NCI-H82 treated with DMSO at 0.1 percent for 48 hours (cell line): ENCODE results near the gene QKI.
"Not testable (repeated sequence)": the region's sequence is repeated elsewhere in the genome, so short reads cannot be mapped to it uniquely, and the experiment has no call there.

Experiments
- DNase-seq: peaks from one replicate; lab custom pipeline; 2025; ENCODE audit not compliant: unreplicated experiment; lab: John Stamatoyannopoulos, UW

Gene QKI

DNA sequence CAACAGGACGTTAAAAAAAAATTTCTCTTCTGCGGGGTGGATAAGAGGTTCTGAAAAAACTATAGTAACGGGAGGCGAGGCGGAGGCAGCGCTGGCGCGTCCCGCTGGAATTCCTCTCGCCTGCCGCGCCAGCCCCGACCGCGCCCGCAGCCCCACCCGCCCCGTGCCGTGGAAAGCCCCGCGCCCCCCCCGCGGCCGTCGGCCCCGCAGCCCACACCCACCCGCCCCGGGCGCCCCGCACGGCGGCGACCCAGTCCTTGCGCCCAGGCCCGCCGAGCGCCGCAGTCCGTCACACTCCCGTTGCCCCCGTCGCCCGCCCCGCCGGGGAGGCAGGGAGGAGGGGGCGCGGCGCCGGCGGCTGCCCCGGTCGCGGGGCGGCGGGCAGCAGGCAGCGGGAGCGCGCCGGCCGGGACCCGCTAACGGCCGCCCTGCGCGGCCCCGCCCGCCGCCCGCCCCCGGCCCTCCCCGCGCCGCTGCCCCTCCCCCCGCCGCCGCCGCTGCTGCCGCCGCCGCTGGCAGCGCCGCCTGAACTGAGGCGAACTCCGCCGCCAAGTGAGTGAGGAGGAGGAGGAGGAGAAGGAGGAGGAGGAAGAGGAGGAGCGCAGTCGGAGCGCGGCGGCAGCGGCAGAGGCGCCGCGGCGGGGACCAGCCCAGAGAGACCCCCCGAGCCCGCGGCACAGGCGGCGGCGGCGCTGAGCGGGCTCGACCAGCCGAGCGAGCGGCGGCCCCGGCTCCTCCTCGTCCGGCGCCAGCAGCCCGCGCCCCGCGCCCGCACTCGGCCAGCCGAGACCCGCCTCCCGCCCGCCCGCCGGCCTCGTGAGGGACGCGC lies at the start of gene QKI:
QKI (plus strand) TSS at position 602 of the 829 bp plus-strand sequence. CDS start 476 bp downstream, outside the sequence.
- DNase-seq: no peak

DNA sequence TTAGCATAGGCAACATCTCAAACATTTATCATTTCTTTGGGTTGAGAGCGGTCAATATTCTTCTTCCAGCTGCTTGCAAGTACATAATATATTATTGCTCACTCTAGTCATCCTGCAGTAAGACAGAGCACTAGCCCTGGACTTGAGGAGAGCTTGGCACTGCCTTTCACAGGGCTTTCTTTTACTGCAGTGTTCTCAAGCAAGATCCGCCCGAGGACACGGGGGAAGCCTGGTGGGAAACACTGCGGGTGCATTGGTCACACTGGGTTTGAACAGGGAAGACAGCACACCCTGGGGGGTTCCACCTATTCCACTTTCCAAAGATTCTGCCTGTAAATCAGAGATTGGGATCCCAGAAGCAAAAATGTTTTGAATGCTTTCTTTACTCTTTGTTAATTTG lies 48.2 kb upstream of the QKI start:
- DNase-seq: no peak

DNA sequence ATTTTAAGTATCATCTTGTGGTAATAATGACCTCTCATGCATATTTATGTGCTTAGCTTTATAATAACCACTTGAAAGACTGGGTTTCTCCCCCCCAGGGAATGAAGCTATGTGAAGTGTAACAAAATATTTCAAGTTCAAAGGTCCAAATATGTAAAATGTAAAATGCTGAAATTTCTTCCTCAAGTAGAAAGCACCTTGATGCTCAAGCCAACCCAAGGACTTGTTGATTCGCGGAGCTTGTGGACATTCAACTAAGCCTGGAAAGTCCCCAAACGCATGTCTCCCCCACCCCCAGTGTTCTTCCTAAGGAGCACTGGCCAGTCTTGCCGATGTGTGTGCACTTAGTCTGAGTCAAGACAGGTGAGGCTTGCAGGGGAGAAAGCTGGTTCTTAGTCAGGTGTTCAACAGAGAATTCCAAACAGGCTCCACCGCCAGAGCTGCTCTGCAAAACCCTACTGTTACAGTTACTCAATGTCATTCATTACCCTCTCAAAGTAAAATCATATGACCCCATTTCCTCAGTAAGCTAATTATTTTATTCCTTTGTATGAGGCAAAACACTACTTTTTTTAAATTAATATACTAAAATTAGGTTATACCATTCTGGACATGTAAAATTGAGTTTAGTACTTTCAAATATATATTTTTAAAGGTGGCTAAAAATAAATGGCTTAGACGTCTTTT lies 46.9 kb upstream of the QKI start:
- DNase-seq: no peak

DNA sequence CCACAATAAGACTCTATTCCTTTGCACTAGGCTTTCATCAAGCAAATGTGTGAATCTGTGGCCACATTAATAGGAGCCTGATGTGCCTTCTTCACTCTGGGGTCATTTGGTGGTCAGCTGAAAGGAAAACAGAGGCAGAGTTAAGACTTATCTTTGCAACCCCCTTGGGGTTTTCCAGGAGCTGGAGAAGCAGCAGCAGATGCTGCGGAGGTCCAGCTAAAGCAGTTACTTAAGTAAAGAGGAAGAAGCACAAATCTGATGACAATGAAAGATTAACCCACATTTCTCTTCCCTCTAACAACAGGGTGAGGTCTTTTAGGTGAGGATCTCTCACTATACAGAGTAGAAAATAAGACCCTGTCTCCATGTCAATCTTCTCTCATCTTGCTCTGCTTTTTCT lies 45.4 kb upstream of the QKI start:
- no peak for DNase-seq

DNA sequence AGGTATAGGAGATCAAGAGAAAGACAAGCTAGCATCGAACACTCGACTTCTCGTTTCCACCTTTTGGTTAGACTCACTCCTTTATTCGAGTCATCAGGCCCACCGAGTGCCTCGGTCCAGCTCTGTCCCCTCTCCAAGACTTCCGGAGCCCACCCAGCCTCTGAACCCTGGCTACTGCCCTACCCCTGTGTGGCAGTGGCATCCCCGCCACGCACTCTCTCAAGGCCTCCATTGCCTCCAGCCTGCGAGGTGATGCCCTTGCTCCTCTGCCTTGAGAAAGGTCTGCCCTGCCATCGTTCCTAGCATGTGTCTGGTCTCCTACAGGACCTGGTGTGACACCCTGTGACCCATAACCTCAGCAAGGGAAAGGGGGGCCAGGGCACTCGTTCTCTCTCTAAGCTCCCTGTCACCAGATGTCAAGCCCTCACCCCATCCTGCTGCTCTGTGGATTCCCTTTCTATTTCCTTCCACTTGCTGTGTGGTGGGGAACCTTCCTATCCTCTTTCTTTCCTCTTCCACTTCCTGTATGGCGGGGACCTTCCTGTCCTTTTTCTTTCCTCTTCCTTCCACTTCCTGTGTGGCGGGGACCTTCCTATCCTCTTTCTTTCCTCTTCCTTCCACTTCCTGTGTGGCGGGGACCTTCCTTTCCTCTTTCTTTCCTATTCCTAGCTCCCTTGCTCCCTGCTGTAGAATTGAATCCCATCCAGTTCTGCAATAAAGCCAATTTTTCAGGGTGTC lies 44.7 kb upstream of the QKI start:
- no peak for DNase-seq

DNA sequence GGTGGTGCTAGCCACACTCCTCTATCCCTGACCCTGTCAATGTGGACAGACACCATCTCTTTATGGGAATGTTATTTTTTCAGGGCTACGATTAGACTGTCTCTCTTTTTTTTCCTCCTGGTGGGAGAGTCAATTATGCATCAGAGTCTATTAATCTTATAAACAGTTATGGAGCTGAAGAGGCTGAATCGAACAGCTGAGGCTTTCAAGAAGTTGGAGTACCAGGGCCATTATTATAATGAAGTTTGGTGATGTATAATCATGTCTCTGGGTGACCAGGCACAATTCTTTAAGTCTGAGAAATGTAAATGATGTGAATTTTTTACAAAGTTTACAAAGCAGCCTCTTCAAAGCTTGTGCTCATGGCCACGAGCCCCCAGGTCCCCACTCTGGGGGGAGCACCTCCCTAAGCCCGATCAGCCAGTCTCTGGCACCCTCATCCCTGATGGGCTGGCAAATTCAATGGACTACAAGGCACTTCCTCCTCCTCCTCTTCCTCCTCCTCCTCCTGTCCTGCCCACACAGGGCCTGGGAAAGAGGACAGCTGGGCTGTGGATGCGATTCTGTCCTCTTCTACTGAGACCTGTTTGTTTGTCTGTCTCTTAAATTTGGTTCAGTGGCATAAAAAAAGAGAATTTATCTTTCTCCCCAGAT lies 43.9 kb upstream of the QKI start:
- DNase-seq: no peak

DNA sequence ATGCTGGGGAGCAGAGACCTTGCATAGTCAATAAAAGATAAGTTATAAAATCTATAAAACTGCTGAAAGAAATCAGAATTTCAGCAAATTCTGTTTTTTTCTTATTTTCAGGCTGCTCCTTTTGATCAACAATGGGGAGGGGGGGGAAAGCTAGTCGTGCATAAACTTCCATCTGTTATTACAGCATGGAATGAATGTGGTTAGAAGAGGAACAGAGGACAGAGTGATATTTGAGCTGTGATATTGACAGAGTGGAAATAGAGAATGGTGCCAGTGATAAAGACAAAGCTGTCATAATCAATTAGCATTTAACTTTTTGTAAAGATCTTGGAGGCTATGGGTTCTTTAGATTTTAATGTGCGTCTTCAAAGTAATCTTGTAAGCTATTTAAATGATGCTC lies 43.4 kb upstream of the QKI start:
- no peak for DNase-seq

DNA sequence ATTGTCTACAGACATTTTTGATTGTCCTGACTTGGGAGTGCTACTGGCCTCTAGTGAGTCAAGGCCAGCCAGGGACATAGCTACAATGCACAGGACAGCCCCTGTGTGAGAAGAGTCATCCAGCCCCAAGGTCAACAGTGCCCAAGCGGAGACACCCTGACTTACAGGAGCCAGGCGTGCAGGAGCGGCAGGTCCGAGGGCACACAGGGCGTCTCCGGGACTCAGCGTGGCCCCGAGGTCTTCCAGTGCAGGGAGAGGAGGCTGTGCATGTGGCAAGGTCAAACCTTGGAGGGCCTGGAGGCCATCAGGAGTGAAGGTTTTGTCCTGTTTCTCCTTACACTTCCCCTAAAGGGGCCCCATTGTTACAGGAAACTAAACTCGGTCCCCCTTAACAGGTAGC lies 41.3 kb upstream of the QKI start:
- DNase-seq: no peak

DNA sequence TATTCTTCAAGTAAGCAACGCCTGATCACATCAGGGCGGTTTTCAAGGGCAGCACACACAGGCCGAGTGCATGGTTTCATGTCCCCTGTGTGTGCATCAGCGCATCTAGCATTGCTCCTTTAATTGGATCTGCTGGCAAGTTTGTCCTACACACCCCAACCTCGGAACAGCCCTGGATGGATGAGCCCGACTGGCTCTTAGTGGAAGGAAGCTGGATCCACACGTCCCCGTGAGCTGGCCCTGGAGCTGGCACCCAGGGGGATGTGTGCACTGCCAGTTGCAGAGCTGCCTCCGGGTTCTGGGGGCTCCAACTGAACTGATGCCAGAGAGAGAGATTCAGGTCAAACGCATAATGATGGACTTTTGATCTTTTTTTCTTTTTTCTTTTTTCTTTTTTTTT lies 39.2 kb upstream of the QKI start:
- no peak for DNase-seq

DNA sequence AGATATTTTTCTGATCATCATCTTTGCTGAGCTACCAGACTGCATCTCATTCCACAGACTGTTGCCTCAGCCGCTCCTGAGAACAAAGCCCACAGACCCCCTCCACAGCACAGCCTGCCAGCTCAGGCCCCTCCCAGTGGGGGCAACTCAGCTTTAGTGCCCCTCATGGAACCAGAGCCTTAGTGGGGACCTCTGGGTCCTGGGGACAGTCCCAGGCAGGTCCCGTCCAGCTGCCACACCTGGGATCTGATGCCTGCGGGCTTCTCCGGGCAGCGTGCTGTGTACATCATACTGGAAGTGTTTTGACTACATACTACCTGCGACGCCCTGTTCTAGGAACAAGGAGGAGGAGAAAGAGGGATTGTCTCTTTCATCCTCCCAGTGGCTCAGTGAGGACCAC lies 38.3 kb upstream of the QKI start:
- DNase-seq: no peak

DNA sequence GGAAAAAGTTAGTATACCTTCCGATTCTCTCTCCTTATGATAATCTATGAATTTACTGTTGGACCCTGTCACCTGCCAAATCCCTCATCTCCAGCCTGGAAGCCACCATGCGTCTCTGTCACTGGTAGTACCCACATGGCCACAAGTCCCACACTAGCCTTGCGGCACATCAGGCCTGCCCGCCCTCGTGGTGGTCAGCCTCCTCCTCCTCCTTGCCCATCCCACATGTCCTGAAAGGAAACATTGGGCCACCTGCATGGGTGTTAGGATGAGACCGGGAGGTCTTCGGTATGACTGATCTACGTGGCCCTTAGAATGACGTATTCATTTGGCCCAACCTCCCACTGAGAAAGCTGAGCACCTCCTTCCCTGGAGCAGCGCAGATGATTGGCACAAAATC lies 37.0 kb upstream of the QKI start:
- DNase-seq: no peak

DNA sequence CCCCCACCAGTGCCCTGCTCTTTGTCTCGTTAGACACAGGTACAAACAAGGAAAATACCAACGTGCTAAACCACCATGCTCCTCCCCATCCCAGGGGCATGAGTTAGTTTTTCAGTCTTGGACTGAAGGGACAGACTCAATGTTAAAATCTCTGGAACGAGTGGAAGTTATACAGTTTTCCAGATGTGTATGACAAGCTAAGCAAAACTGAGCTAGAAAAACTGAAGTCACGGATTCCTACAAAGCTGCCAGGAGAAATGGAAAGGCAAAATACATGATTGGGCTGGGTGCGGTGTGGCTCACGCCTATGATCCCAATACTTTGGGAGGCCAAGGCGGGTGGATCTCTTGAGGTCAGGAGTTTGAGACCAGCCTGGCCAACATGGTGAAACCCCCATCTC lies 34.3 kb upstream of the QKI start:
- no peak for DNase-seq

DNA sequence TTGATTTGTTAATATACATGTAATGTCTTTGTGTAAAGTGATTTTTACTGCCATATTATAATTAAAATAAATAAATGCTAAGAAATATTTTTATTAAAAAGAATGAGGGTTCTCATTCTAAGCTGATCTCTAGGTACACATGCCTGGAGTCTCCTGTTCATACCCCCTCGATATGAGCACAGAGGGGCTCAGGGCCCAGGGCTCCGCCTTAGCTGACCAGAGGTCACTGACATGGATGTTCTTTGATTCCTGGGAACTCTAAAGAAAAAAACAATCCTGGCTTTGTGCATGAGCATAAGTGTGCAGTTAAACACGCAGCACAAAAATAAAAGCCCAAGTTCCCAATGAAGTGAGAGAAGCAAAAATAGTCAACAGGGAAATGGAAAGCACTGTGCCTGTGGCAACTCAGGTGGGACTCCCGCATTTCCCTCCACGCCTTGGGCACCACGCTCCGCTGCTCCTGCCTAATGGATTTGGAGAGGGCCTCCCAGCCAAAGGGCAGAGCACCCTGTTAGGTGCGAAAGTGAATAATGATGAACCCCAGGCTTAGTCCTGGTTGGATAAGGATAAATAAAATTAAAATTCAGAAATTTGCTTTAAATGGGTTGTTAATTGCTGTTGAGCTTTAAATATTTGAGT lies 33.3 kb upstream of the QKI start:
- no peak for DNase-seq

DNA sequence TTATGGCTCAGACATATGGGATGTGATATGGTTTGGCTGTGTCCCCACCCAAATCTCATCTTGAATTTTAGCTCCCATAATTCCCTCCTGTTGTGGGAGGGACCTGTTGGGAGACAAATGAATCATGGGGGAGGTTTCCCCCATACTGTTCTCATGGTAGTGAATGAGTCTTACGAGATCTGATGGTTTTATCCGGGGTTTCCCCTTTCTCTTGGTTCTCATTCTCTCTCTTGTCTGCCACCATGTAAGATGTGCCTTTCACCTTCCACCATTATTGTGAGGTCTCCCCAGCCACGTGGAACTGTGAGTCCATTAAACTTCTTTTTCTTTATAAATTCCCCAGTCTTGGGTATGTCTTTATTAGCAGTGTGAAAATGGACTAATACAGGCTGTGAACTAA lies 31.1 kb upstream of the QKI start:
- DNase-seq: not testable (repeated sequence)

DNA sequence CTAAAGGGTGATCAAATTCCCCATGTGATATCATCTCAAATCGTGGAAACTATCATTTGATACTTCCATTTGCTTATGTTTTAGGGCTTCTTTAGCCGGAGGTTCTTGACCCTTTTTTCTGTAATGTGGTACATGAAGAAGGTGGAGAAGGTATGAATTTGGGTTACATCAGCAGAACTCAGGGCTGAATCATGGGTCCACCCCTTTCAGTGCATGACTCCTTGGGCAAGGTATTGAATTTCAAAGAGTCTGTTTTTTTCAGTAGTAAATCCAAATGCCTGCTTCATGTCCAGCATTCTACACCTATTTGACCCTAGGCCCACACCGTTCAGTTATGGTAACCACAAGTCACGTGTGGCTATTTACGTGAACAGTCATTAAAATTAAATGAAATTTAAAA lies 30.6 kb upstream of the QKI start:
- DNase-seq: no peak

DNA sequence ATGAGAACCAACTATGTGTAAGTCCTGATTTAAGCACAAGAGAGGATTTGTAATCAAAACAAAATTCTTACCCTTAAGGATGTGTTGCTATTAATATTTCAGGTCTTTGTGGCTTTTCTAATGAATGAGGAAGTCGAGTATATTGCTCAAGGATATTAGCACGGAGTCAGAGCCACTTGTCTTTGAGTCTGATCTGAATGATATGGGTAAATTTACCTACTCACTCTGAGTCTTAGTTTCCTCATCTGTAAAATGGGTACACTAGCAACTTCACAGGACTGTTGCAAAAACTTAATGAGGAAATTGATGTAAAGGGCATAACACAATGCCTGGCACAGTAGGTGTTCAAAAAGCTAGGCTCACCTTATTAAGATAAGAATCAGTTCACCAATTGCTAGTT lies 30.0 kb upstream of the QKI start:
- no peak for DNase-seq

DNA sequence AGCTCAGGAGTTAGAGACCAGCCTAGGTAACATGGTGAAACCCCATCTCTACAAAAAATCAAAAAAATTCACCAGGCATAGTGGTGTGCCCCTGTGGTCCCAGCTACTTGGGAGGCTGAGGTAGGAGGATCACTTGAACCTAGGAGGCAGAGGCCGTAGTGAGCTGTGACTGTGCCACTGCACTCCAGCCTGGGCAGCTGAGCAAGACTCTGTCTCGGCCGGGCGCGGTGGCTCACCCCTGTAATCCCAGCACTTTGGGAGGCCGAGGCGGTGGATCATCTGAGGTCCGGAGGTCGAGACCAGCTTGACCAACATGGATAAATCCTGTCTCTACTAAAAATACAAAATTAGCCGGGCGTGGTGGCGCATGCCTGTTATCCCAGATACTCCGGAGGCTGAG lies 29.0 kb upstream of the QKI start:
- not testable (repeated sequence) for DNase-seq

DNA sequence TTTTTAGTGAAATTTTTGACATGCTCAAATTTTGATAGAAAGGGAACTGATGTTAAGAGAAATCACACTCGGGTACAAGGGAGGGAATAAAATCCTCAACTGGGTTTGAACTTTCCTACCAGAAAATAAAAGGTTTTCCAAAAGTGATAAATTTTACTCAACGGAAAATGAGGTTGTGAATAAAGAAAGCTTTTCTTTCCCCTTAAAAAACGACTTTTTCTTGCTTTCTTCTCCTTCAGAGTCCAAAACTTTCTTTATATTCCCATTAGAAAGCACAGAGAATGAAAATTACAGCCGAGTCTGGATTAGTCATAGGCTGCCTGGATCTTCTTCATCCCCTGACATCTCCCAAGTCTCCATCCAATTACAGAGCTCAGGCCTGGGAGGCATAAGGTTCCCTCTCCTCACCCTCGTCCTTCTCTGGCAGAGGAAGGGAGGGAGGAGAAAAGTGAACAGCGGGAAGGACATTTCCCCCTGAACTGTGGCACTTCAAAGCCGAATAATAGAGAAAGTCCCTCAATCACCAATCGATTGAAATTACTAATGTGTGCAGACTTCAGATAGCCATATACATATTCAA lies 28.1 kb upstream of the QKI start:
- peak; percentile 50 for DNase-seq

DNA sequence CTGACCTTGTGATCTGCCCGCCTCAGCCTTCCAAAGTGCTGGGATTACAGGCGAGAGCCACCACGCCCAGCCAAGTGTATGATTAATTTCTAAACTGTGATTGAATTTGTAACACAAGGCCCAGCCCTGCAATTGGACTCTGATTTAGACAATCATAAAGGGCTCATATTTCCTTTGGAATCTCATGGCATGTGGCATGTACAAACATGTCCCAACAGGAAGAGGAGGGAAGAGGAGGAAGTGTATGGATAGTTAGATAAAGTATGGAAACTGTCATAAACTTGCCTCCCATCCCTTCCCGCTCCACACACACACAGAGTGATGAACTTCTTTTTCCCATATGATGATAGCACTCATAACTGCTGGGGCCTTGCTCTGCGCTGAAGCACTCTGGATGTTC lies 27.2 kb upstream of the QKI start:
- no peak for DNase-seq

DNA sequence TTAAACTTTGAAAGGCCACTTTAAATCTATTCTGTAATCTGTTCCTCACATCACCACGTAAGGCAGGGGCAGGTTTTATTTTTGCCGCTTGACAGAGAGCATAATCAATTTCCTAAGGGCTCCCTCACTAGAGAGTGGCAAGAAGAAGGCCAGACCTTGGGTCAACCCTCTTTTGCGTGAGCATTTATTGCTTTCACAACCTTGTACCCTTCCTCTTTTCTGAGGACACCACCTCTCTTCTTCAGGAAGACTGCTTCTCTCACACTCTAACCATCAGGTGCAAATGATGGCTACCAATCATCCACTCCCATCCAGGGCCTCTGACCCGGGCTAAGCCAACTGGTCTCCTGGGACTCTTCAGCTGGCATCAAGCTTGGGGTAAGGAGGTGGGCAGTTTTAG lies 25.2 kb upstream of the QKI start:
- DNase-seq: no peak

DNA sequence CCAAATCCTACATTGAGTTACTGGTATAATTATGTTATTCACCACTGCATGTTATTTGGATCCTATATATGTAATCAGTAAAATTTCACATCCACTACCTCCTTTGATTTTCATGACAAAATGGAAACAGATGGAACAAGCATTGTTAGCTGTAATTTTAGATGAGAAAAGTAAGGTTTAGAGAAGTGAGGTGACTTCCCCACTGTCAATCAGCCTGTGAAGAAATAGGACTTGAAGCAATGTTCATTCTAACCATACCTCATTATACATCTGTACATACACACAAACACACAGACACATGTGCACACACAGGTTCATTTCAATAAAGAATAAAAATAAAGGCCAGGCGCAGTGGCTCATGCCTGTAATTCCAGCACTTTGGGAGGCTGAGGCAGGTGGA lies 23.7 kb upstream of the QKI start:
- DNase-seq: no peak
